Right lobe of liver (tissue), 4 donors: ENCODE results near the gene DBH.

Source experiments
- POLR2A ChIP-seq: fragments of 450-650 bp; IDR thresholded peaks from one replicate; pipeline ENCODE4 v1.6.1; 2017; ENCODE audit warnings: antibody characterized with exemption, mild to moderate bottlenecking
- TF ChIP-seq, protein P1 (sequence below), 4 donors: fragments of 200-600 bp in 3 of 4; fragments of 450-650 bp in 1 of 4; IDR thresholded peaks; one replicate each; pipeline versions ENCODE4 v1.5.1 to v1.8.0; 2016 to 2022; ENCODE audit warnings: antibody characterized with exemption in 4 of 4, mild to moderate bottlenecking in 2 of 4
- donor health status: DM: no; HTN: no; CAD: no.
- donor health status: DM: no; HTN: no; CAD: no.
- donor health status: DM: no; HTN: yes; CAD: no.

GRCh38 chr9:133627341-133627740 is 8.8 kb upstream of the DBH start:
- TF ChIP-seq, protein P1, sequence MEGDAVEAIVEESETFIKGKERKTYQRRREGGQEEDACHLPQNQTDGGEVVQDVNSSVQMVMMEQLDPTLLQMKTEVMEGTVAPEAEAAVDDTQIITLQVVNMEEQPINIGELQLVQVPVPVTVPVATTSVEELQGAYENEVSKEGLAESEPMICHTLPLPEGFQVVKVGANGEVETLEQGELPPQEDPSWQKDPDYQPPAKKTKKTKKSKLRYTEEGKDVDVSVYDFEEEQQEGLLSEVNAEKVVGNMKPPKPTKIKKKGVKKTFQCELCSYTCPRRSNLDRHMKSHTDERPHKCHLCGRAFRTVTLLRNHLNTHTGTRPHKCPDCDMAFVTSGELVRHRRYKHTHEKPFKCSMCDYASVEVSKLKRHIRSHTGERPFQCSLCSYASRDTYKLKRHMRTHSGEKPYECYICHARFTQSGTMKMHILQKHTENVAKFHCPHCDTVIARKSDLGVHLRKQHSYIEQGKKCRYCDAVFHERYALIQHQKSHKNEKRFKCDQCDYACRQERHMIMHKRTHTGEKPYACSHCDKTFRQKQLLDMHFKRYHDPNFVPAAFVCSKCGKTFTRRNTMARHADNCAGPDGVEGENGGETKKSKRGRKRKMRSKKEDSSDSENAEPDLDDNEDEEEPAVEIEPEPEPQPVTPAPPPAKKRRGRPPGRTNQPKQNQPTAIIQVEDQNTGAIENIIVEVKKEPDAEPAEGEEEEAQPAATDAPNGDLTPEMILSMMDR (IDR thresholded peaks at IDR 0.05), result no peak
- TF ChIP-seq POLR2A, result no peak
